ENCODE results near the gene ANKH. TPM values are rescaled to one million over a fixed set of nuclear protein-coding genes. Genes with fewer than 3 reads are reported as not detected.

Gene ANKH
- total and polyA plus RNA-seq, 2 of the 13 experiments (the other 11 are each of a cell fraction or from before 2014, with no cell fraction given): 25.0 to 36.0 TPM

DNA sequence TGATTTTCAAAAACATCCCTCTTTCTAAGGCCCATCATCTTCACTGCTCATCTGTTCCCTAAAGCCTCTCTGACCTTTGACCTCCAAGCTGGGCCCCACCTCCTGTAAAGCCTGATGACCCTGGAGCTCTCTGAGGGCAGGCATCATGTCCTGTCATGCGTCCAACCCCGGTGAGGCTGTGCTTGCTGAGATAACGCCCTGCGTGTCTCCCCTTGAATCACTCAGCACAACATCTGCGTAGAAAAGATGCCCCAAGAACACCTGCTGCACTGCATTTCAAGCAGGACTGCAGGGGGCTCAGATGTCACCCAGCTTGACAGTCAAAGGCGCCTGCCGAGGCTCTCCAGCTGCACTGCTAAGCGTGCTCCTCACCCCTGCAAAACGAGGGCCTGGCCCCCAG, 129.1 kb downstream of the ANKH start (continued):
- TF ChIP-seq, protein P1, sequence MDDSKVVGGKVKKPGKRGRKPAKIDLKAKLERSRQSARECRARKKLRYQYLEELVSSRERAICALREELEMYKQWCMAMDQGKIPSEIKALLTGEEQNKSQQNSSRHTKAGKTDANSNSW (CRISPR knock-in tag; IDR thresholded peaks at IDR 0.05; ENCODE audit: borderline replicate concordance): no peak

DNA sequence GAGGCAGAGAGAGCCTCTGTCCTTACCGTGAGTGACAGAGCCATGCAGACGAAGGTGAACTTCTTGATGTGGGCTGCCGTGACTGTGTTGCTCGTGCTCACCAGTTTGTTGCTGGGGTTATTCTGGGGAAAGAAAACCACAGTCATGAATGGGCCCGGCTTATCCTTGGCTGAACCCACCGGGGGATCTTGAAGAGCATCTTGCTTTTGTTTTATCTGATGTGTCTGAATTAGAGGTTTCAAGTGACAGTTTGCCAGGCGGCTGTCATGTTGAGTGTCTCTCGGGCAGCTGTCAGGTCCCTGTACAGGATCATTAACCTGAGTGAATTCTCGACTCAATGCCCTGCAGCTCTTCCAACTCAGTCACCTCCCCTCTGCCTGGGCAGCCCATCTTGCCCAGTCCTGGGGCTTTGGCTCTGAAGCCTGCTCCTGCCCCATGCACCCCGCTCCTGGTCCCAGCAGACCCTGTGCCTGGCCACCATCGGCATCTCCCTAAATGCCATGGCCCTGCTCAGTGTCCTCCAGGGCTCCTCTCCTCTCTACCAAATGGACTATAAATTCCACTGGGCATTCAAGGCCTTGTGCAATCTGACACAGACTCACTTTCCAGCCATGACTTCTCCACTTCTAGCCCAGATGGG, 129.7 kb downstream of the ANKH start:
- intact Hi-C loops (cut with micrococcal nuclease; ENCODE audit: unreplicated experiment): no loop called here

More for the DNA sequence above, 129.7 kb downstream of the ANKH start:
- ATAC-seq: no peak
- BruUV-seq (replicated peaks): no TSS peak
- WGBS (ENCODE audit: low lambda C conversion rate): 95% methylated on average over 6 of the region's 11 CpGs
- ChIA-PET CTCF (ENCODE audit: low intra/inter-chr PET ratio, low total read pairs) (no interaction called here), POLR2A (no interaction called here)
- H2AFZ ChIP-seq (ENCODE audit: low read length): no peak overlapping the region
- H3K36me3 ChIP-seq (replicated peaks in 1 of 2; ENCODE audit: control insufficient read depth in 1 of 2, insufficient read depth in 2 of 2, low read length in 2 of 2): peaks cover 1 to 28% of the 10 kb centered on the region in 2 experiments; a peak in 3 of 5 replicates
- no peaks in the 10 kb centered on the region for H3K27me3 ChIP-seq (ENCODE audit: control insufficient read depth in 1 of 2, insufficient read depth in 2 of 2, low read length in 2 of 2)
- H3K4me1 ChIP-seq (ENCODE audit: insufficient read depth, low read length): peaks cover 26% of the 10 kb centered on the region
- no peak for TF ChIP-seq AGO2 (optimal IDR thresholded peaks at IDR 0.05; ENCODE audit: low read depth, low read length)
- no peak for TF ChIP-seq NR3C1 (CRISPR knock-in tag; IDR thresholded peaks at IDR 0.05)
- TF ChIP-seq ZEB1 (IDR thresholded peaks at IDR 0.05; ENCODE audit: insufficient replicate concordance, low read depth): no peak
- TF ChIP-seq, protein P2, sequence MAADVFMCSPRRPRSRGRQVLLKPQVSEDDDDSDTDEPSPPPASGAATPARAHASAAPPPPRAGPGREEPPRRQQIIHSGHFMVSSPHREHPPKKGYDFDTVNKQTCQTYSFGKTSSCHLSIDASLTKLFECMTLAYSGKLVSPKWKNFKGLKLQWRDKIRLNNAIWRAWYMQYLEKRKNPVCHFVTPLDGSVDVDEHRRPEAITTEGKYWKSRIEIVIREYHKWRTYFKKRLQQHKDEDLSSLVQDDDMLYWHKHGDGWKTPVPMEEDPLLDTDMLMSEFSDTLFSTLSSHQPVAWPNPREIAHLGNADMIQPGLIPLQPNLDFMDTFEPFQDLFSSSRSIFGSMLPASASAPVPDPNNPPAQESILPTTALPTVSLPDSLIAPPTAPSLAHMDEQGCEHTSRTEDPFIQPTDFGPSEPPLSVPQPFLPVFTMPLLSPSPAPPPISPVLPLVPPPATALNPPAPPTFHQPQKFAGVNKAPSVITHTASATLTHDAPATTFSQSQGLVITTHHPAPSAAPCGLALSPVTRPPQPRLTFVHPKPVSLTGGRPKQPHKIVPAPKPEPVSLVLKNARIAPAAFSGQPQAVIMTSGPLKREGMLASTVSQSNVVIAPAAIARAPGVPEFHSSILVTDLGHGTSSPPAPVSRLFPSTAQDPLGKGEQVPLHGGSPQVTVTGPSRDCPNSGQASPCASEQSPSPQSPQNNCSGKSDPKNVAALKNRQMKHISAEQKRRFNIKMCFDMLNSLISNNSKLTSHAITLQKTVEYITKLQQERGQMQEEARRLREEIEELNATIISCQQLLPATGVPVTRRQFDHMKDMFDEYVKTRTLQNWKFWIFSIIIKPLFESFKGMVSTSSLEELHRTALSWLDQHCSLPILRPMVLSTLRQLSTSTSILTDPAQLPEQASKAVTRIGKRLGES (CRISPR knock-in tag; IDR thresholded peaks at IDR 0.05; ENCODE audit: borderline replicate concordance): no peak
- no peak for TF ChIP-seq ZFP41 (CRISPR knock-in tag; IDR thresholded peaks at IDR 0.05; ENCODE audit: borderline replicate concordance)
- TF ChIP-seq ZBTB21 (CRISPR knock-in tag; IDR thresholded peaks at IDR 0.05): no peak
- no peak for TF ChIP-seq SMC3 (IDR thresholded peaks at IDR 0.05; ENCODE audit: low read length)
- TF ChIP-seq, protein P3, sequence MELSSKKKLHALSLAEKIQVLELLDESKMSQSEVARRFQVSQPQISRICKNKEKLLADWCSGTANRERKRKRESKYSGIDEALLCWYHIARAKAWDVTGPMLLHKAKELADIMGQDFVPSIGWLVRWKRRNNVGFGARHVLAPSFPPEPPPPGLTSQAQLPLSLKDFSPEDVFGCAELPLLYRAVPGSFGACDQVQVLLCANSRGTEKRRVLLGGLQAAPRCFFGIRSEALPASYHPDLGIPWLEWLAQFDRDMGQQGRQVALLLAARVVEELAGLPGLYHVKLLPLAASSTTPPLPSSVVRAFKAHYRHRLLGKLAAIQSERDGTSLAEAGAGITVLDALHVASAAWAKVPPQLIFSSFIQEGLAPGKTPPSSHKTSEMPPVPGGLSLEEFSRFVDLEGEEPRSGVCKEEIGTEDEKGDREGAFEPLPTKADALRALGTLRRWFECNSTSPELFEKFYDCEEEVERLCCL (CRISPR knock-in tag; IDR thresholded peaks at IDR 0.05; ENCODE audit: borderline replicate concordance): no peak
- TF ChIP-seq ZNF790 (CRISPR knock-in tag; IDR thresholded peaks at IDR 0.05; ENCODE audit: borderline replicate concordance): no peak
- no peaks in the 10 kb centered on the region for H4K20me1 ChIP-seq (ENCODE audit: insufficient read depth, low read length)
- H3K27ac ChIP-seq (ENCODE audit: extremely low read length, insufficient read depth, low read length): no peak overlapping the region
- no peak for FAIRE-seq
- no peak overlapping the region for H3K4me3 ChIP-seq (replicated peaks in 1 of 3; ENCODE audit: insufficient read depth in 1 of 3, low read depth in 2 of 3, low read length in 3 of 3)
- no peaks in the 10 kb centered on the region for H3K79me2 ChIP-seq (ENCODE audit: insufficient read depth, low read length)
- H3K9me3 ChIP-seq (ENCODE audit: low read length): no peaks in the 10 kb centered on the region
- H3K9ac ChIP-seq (ENCODE audit: insufficient read depth, low read depth, low read length): no peak overlapping the region
- no peak overlapping the region for H3K4me2 ChIP-seq (ENCODE audit: low read depth, low read length)
- DNase-seq (ENCODE audit: low spot score): no peak
- in situ Hi-C loops (cut with HindIII; ENCODE audit: extremely low pct_ligation_motif_present, low pct_unique_long_range_greater_than_20kb): no loop called here
